H1 (cell line): ENCODE data around the gene C2. TPM values are rescaled to one million over a fixed set of nuclear protein-coding genes. Genes with fewer than 3 reads are reported as not detected.

ENCODE experiments used
- CTCF ChIA-PET: fragments of 300-600 bp; sonication (Branson Sonifier 250); formaldehyde crosslinking; loops from one replicate; lab custom pipeline; 2021; ENCODE audit not compliant: partially characterized antibody; lab: Charles Lee
- POLR2A ChIA-PET: fragments of 300-600 bp; sonication (Branson Sonifier 250); formaldehyde crosslinking; loops from one replicate; lab custom pipeline; 2021; ENCODE audit warnings: inconsistent platforms; ENCODE audit not compliant: partially characterized antibody; lab: Charles Lee
- DNase-seq, 2 experiments: peaks; one replicate each; pipeline versions ENCODE4 v3.0.0 to v3.0.0-alpha.2; 2010 to 2022; ENCODE audit warnings: low spot score in 2 of 2, low read depth in 1 of 2, mixed read lengths in 1 of 2
- FAIRE-seq: peaks from 2 replicates; lab custom pipeline; 2011; peaks lifted over from hg19 to GRCh38; lab: Jason Lieb, UNC
- H2AFZ ChIP-seq: 2 replicates; pipeline ENCODE4 v1.8.1; 2012; ENCODE audit warnings: low read length, inconsistent platforms
- H2AK5ac ChIP-seq: 2 replicates; pipeline ENCODE4 v1.6.1; 2013; ENCODE audit warnings: low read depth, low read length
- H2BK120ac ChIP-seq: replicated peaks from 2 replicates; pipeline ENCODE3; 2013; ENCODE audit warnings: low read depth, low read length, inconsistent platforms
- H2BK12ac ChIP-seq: 2 replicates; pipeline ENCODE4 v1.6.1; 2013; ENCODE audit warnings: low read depth, low read length
- H2BK15ac ChIP-seq: 2 replicates; pipeline ENCODE4 v1.6.1; 2013; ENCODE audit warnings: low read length
- H2BK20ac ChIP-seq: 2 replicates; pipeline ENCODE4 v1.6.1; 2013; ENCODE audit warnings: low read length
- H2BK5ac ChIP-seq: 2 replicates; pipeline ENCODE4 v1.6.1; 2013; ENCODE audit warnings: low read depth, low read length
- H3K14ac ChIP-seq: 2 replicates; pipeline ENCODE4 v1.6.1; 2013; ENCODE audit warnings: inconsistent platforms; ENCODE audit not compliant: insufficient read length
- H3K18ac ChIP-seq: 2 replicates; pipeline ENCODE4 v1.6.1; 2013; ENCODE audit warnings: low read length; ENCODE audit errors: extremely low read depth
- H3K23ac ChIP-seq: 2 replicates; pipeline ENCODE4 v1.6.1; 2013; ENCODE audit warnings: inconsistent platforms; ENCODE audit not compliant: insufficient read length
- H3K23me2 ChIP-seq: 2 replicates; pipeline ENCODE4 v1.6.1; 2013; ENCODE audit warnings: low read depth, low read length
- H3K27ac ChIP-seq: 2 replicates; pipeline ENCODE4 v1.6.1; 2011; ENCODE audit warnings: low read depth, low read length, inconsistent platforms
- H3K27me3 ChIP-seq, 4 experiments: replicated peaks in 1 of 4; 1 replicate in 1 of 4; 2 replicates in 3 of 4; pipeline versions ENCODE4 v1.6.1 to v1.8.1; 2011 to 2013; ENCODE audit warnings: low read length in 3 of 4, mild to moderate bottlenecking in 3 of 4, inconsistent platforms in 2 of 4, mixed read lengths in 2 of 4, moderate library complexity in 1 of 4; ENCODE audit not compliant: control insufficient read depth in 3 of 4, insufficient read depth in 3 of 4; ENCODE audit errors: extremely low read depth in 1 of 4
- H3K36me3 ChIP-seq, 4 experiments: 2 replicates each; pipeline versions ENCODE4 v1.6.1 to v1.8.1; 2011 to 2013; ENCODE audit warnings: mild to moderate bottlenecking in 4 of 4, low read length in 3 of 4, moderate library complexity in 2 of 4, control low read depth in 1 of 4, inconsistent platforms in 1 of 4; ENCODE audit not compliant: insufficient read depth in 4 of 4, control insufficient read depth in 2 of 4
- H3K4ac ChIP-seq: replicated peaks from 2 replicates; pipeline ENCODE3; 2013; ENCODE audit warnings: low read length, low read depth, mixed read lengths, inconsistent platforms; ENCODE audit not compliant: insufficient read length
- H3K4me1 ChIP-seq, 4 experiments: replicated peaks in 1 of 4; 1 replicate in 1 of 4; 2 replicates in 3 of 4; pipeline versions ENCODE4 v1.6.1 to v1.8.1; 2011 to 2013; ENCODE audit warnings: low read length in 3 of 4, inconsistent platforms in 2 of 4, mixed read lengths in 1 of 4; ENCODE audit not compliant: insufficient read depth in 4 of 4, control insufficient read depth in 3 of 4
- H3K4me2 ChIP-seq, 2 experiments: 2 replicates each; pipeline versions ENCODE4 v1.6.1 to v1.8.1; 2011 to 2013; ENCODE audit warnings: low read depth in 2 of 2, low read length in 2 of 2, control low read depth in 1 of 2, inconsistent platforms in 1 of 2, mild to moderate bottlenecking in 1 of 2; ENCODE audit not compliant: insufficient read depth in 1 of 2
- H3K4me3 ChIP-seq, 4 experiments: fragments of 200-600, 300-600 bp in 1 of 4; sonication (generic), shearing (Covaris generic), sonication (Bioruptor Twin) in 1 of 4; 2 replicates each; pipeline versions ENCODE4 v1.5.1 to v1.8.1; 2011 to 2016; ENCODE audit warnings: low read length in 4 of 4, low read depth in 3 of 4, control low read depth in 2 of 4, inconsistent platforms in 2 of 4, mild to moderate bottlenecking in 2 of 4, mixed read lengths in 1 of 4, moderate library complexity in 1 of 4; ENCODE audit not compliant: insufficient read depth in 2 of 4; ENCODE audit errors: extremely low read depth in 1 of 4
- H3K56ac ChIP-seq: replicated peaks from 2 replicates; pipeline ENCODE3; 2013; ENCODE audit warnings: low read depth, mild to moderate bottlenecking, mixed read lengths, low read length, inconsistent platforms; ENCODE audit not compliant: insufficient read length
- H3K79me1 ChIP-seq: 2 replicates; pipeline ENCODE4 v1.6.1; 2013; ENCODE audit warnings: low read depth, low read length, control low read depth
- H3K79me2 ChIP-seq, 2 experiments: 2 replicates each; pipeline versions ENCODE4 v1.6.1 to v1.8.1; 2012 to 2013; ENCODE audit warnings: low read length in 2 of 2, mild to moderate bottlenecking in 2 of 2, inconsistent platforms in 1 of 2; ENCODE audit not compliant: insufficient read depth in 2 of 2, control insufficient read depth in 1 of 2
- H3K9ac ChIP-seq, 4 experiments: replicated peaks in 1 of 4; 1 replicate in 1 of 4; 2 replicates in 3 of 4; pipeline versions ENCODE4 v1.6.1 to v1.8.1; 2011 to 2013; ENCODE audit warnings: low read depth in 3 of 4, low read length in 3 of 4, control low read depth in 2 of 4, mild to moderate bottlenecking in 2 of 4, moderate library complexity in 2 of 4, inconsistent platforms in 1 of 4; ENCODE audit errors: extremely low read depth in 1 of 4
- H3K9me3 ChIP-seq, 2 experiments: 2 replicates each; pipeline versions ENCODE4 v1.6.1 to v1.8.1; 2012 to 2013; ENCODE audit warnings: mild to moderate bottlenecking in 2 of 2, moderate library complexity in 2 of 2, control low read depth in 1 of 2, inconsistent platforms in 1 of 2, low read depth in 1 of 2, low read length in 1 of 2, mixed read lengths in 1 of 2; ENCODE audit not compliant: insufficient read depth in 2 of 2
- H4K20me1 ChIP-seq, 2 experiments: replicated peaks in 1 of 2; 2 replicates each; pipeline versions ENCODE3 to v1.8.1; 2011 to 2013; ENCODE audit warnings: inconsistent platforms in 2 of 2, low read length in 2 of 2, mild to moderate bottlenecking in 1 of 2; ENCODE audit not compliant: insufficient read depth in 2 of 2, control insufficient read depth in 1 of 2
- H4K5ac ChIP-seq: 2 replicates; pipeline ENCODE4 v1.6.1; 2013; ENCODE audit warnings: low read length, low read depth, mixed read lengths, inconsistent platforms; ENCODE audit not compliant: insufficient read length
- H4K8ac ChIP-seq: 2 replicates; pipeline ENCODE4 v1.8.0; 2013; ENCODE audit warnings: mild to moderate bottlenecking, moderate library complexity, low read length, inconsistent platforms; ENCODE audit not compliant: insufficient read depth; ENCODE audit errors: extremely low read depth
- H4K91ac ChIP-seq: replicated peaks from 2 replicates; pipeline ENCODE3; 2013; ENCODE audit warnings: low read length, mixed read lengths, inconsistent platforms; ENCODE audit not compliant: insufficient read length
- SAP30 ChIP-seq: fragments of 300-600 bp; sonication (generic); IDR thresholded peaks from 2 replicates; pipeline ENCODE4 v1.7.1; 2012; ENCODE audit warnings: low read length, moderate library complexity, mild to moderate bottlenecking, inconsistent platforms; ENCODE audit not compliant: insufficient read depth, insufficient replicate concordance
- TEAD4 ChIP-seq: IDR thresholded peaks from 2 replicates; pipeline ENCODE4 v1.6.1; 2012; ENCODE audit warnings: low read depth, low read length, inconsistent platforms, mixed read lengths
- WGBS, 2 experiments: shearing (Covaris generic) in 1 of 2; methylation state at CpG; one replicate each; pipeline versions ENCODE4 v1.1.6 to v1.1.7; 2013 to 2015; ENCODE audit warnings: low lambda C conversion rate in 2 of 2, mixed read lengths in 2 of 2, inconsistent platforms in 1 of 2, low coverage in 1 of 2, missing lambda C conversion rate in 1 of 2; ENCODE audit not compliant: insufficient replicate concordance in 2 of 2, insufficient coverage in 1 of 2, insufficient read length in 1 of 2; ENCODE audit errors: extremely low coverage in 1 of 2, missing lambda C conversion rate in 1 of 2; 5-methylcytosine and 5-hydroxymethylcytosine counted together
- polyA plus RNA-seq, 7 experiments: library from polyadenylated mRNA; depleted of rRNA in 3 of 7; stranded (reverse) in 5 of 7; unstranded in 2 of 7; fragments of >200 nt in 5 of 7; fragments of 200-250 nt in 2 of 7; gene quantifications; 1 replicate in 5 of 7; 2 replicates in 1 of 7; 4 replicates in 1 of 7; pipeline versions ENCODE4 v1.2.1 to v1.2.3, GENCODE V29; 2011 to 2013; ENCODE audit warnings: missing spikeins in 2 of 7, mixed read lengths in 2 of 7
- total RNA-seq: library from RNA; stranded (reverse); fragmentation: NEBNext Ultra II Directional; extraction: Animal tissue kit (Norgen Biotek cat#: 25700); gene quantifications from 2 replicates; pipeline ENCODE4 v1.2.1, GENCODE V29; 2021

Gene C2
- total and polyA plus RNA-seq, 2 of the 8 experiments (the other 6 are each of a cell fraction or from before 2014, with no cell fraction given) = 0.26 to 0.38 TPM

- Histone ChIP-seq H3K14ac (no peak overlapping the region), H3K79me1 (peaks cover 2% of the 10 kb centered on the region), H3K79me2 (peaks cover 0 to 16% of the 10 kb centered on the region in 2 experiments; a peak in 2 of 4 replicates), H2BK5ac (no peak overlapping the region), H3K4me2 (peak overlapping the region; percentile 68 to 86), H3K4me3 (peak overlapping the region; percentile 29 to 66 (median 51)), H3K18ac (peak overlapping the region; percentile 71), H3K36me3 (peaks cover 0 to 5% (median 3%) of the 10 kb centered on the region in 4 experiments; a peak in 3 of 8 replicates), H3K56ac (no peak overlapping the region), H3K9ac (no peak overlapping the region; a peak in 1 of 7 replicates), H2AFZ (no peak overlapping the region), H2AK5ac (no peak overlapping the region), H3K23ac (no peak overlapping the region), H2BK12ac (no peak overlapping the region), H3K4ac (no peak overlapping the region), H4K91ac (no peak overlapping the region), H2BK120ac (no peak overlapping the region), H3K27ac (no peak overlapping the region), H2BK20ac (no peak overlapping the region), H4K8ac (peak overlapping the region; percentile 42; the same call in 1 of the 2 replicates), H3K9me3 (no peaks in the 10 kb centered on the region), H3K27me3 (no peaks in the 10 kb centered on the region), H2BK15ac (no peak overlapping the region), H3K23me2 (peaks cover 13% of the 10 kb centered on the region), H4K20me1 (no peaks in the 10 kb centered on the region), H3K4me1 (peaks cover 0 to 20% (median 11%) of the 10 kb centered on the region in 4 experiments; a peak in 6 of 7 replicates), H4K5ac (no peak overlapping the region)
- DNase-seq (peak in 1 of 2 experiments; percentile 68), FAIRE-seq (no peak)
- WGBS, 2 experiments = 8% methylated on average over 15 of the region's 45 CpGs; no CpG with 5 or more reads in 1 of the 2 experiments
- POLR2A ChIA-PET = interaction anchor here (0.9 to 1.0 kb wide), 2 partner anchors 19 to 58 kb away, joined by 3 to 5 read pairs; partner anchors contain the start of genes NELFE and SKIC2
- no peak for TF ChIP-seq TEAD4
- no peak for TF ChIP-seq SAP30
- CTCF ChIA-PET = interaction anchor here (0.9 to 1.1 kb wide), 3 partner anchors 14 to 23 kb away, joined by 3 to 4 read pairs (median 3); no protein-coding TSS in a partner anchor
These were observed 26.0 kb upstream of the C2 start for GRCh38 chr6:31901415-31901952.
